Tibial nerve (tissue), 4 donors: Measurements from ENCODE around the gene CCDC126.

ENCODE experiments used
- CTCF ChIP-seq, 5 experiments: fragments of 200-600 bp in 3 of 5; fragments of 450-650 bp in 2 of 5; sonication (generic) in 3 of 5; IDR thresholded peaks; one replicate each; pipeline ENCODE4 v1.5.1; 2016 to 2019; ENCODE audit warnings: antibody characterized with exemption in 5 of 5, mild to moderate bottlenecking in 3 of 5, moderate library complexity in 2 of 5
- EP300 ChIP-seq, 2 donors: sonication (generic); formaldehyde crosslinking; IDR thresholded peaks; one replicate each; pipeline ENCODE4 v1.6.1; 2017; ENCODE audit warnings: antibody characterized with exemption in 2 of 2, mild to moderate bottlenecking in 1 of 2
- POLR2A ChIP-seq, 2 donors: fragments of 450-650 bp; IDR thresholded peaks; one replicate each; pipeline ENCODE4 v1.6.1; 2017; ENCODE audit warnings: antibody characterized with exemption in 2 of 2, mild to moderate bottlenecking in 2 of 2, moderate library complexity in 2 of 2

- TF ChIP-seq CTCF (IDR thresholded peaks at IDR 0.05), result no peak
- TF ChIP-seq POLR2A (IDR thresholded peaks at IDR 0.05), result no peak
- no peak for TF ChIP-seq EP300 (IDR thresholded peaks at IDR 0.05)
These were observed 3.5 kb upstream of the CCDC126 start for GRCh38 chr7:23593706-23594105.
